NCI-H1092 treated with DMSO at 0.1 percent for 48 hours (cell line): Measurements from ENCODE around the gene PDGFD.

ENCODE experiments used
- DNase-seq: peaks from one replicate; lab custom pipeline; 2025; lab: John Stamatoyannopoulos, UW

The PDGFD gene

GRCh38 chr11:104093426-104094280 lies 70.3 kb downstream of the PDGFD start:
- DNase-seq = no peak

- no peak for DNase-seq
These were observed 71.2 kb downstream of the PDGFD start for GRCh38 chr11:104092744-104093143.

- DNase-seq = no peak
These were observed 72.5 kb downstream of the PDGFD start for GRCh38 chr11:104091281-104092096.

- no peak for DNase-seq
These were observed 73.2 kb downstream of the PDGFD start for GRCh38 chr11:104090767-104091166.

- no peak for DNase-seq
These were observed 74.5 kb downstream of the PDGFD start for GRCh38 chr11:104089481-104089880.

- no peak for DNase-seq
These were observed 77.3 kb downstream of the PDGFD start for GRCh38 chr11:104086621-104087020.

GRCh38 chr11:104078995-104079394 lies 85.0 kb downstream of the PDGFD start:
- DNase-seq = no peak

- DNase-seq = no peak
These were observed 85.7 kb downstream of the PDGFD start for GRCh38 chr11:104078245-104078644.

GRCh38 chr11:104076455-104076854 lies 87.5 kb downstream of the PDGFD start:
- no peak for DNase-seq

- no peak for DNase-seq
These were observed 88.2 kb downstream of the PDGFD start for GRCh38 chr11:104075706-104076105.

- no peak for DNase-seq
These were observed 88.9 kb downstream of the PDGFD start for GRCh38 chr11:104075091-104075490.

GRCh38 chr11:104073950-104074705 lies 89.8 kb downstream of the PDGFD start:
- no peak for DNase-seq

- DNase-seq = no peak
These were observed 96.4 kb downstream of the PDGFD start for GRCh38 chr11:104067534-104067933.

GRCh38 chr11:104064034-104064630 lies 99.8 kb downstream of the PDGFD start:
- no peak for DNase-seq

GRCh38 chr11:104061853-104062521 lies 102.0 kb downstream of the PDGFD start:
- DNase-seq = no peak

- DNase-seq = no peak
These were observed 103.1 kb downstream of the PDGFD start for GRCh38 chr11:104060820-104061219.

GRCh38 chr11:104060004-104060794 lies 103.7 kb downstream of the PDGFD start:
- DNase-seq = no peak

- DNase-seq = no peak
These were observed 105.3 kb downstream of the PDGFD start for GRCh38 chr11:104058680-104059079.

GRCh38 chr11:104057908-104058307 lies 106.0 kb downstream of the PDGFD start:
- DNase-seq = no peak

GRCh38 chr11:104055596-104055995 lies 108.4 kb downstream of the PDGFD start:
- no peak for DNase-seq
